CD4-positive, alpha-beta T cell treated with Interleukin-6 for 4 hours (primary cell): Measurements from ENCODE around the gene TRIO.

ENCODE experiments used
- DNase-seq: peaks from one replicate; pipeline ENCODE4 v3.0.0-alpha.2; 2020; ENCODE audit warnings: mixed read lengths

TRIO gene

GRCh38 chr5:14123974-14124482 lies 19.1 kb upstream of the TRIO start:
- no peak for DNase-seq

GRCh38 chr5:14125262-14125661 lies 17.9 kb upstream of the TRIO start:
- DNase-seq = no peak

- DNase-seq = no peak
These were observed 15.6 kb upstream of the TRIO start for GRCh38 chr5:14127587-14127986.

GRCh38 chr5:14128079-14128478 lies 15.1 kb upstream of the TRIO start:
- DNase-seq = no peak

- DNase-seq = no peak
These were observed 14.0 kb upstream of the TRIO start for GRCh38 chr5:14129123-14129522.

- no peak for DNase-seq
These were observed 11.2 kb upstream of the TRIO start for GRCh38 chr5:14131855-14132503.

GRCh38 chr5:14133394-14133793 lies 9.7 kb upstream of the TRIO start:
- no peak for DNase-seq

GRCh38 chr5:14134083-14134482 lies 9.1 kb upstream of the TRIO start:
- no peak for DNase-seq

- DNase-seq = no peak
These were observed 8.4 kb upstream of the TRIO start for GRCh38 chr5:14134771-14135170.

GRCh38 chr5:14135621-14136020 lies 7.5 kb upstream of the TRIO start:
- no peak for DNase-seq

GRCh38 chr5:14136228-14136627 lies 6.9 kb upstream of the TRIO start:
- no peak for DNase-seq

- DNase-seq = no peak
These were observed 4.3 kb upstream of the TRIO start for GRCh38 chr5:14138608-14139540.

- DNase-seq = no peak
These were observed 1.4 kb upstream of the TRIO start for GRCh38 chr5:14141764-14142163.

GRCh38 chr5:14142202-14142826 lies 828 bp upstream of the TRIO start:
- DNase-seq = no peak

GRCh38 chr5:14143546-14143840 lies 351 bp downstream of the TRIO start:
- no peak for DNase-seq

- peak; percentile 31 for DNase-seq
These were observed 871 bp downstream of the TRIO start for GRCh38 chr5:14143841-14144585.

GRCh38 chr5:14144586-14145434 lies 1.7 kb downstream of the TRIO start:
- DNase-seq = peak; percentile 36

- DNase-seq = no peak
These were observed 2.5 kb downstream of the TRIO start for GRCh38 chr5:14145435-14146334.

GRCh38 chr5:14146725-14147124 lies 3.6 kb downstream of the TRIO start:
- DNase-seq = no peak

- no peak for DNase-seq
These were observed 4.1 kb downstream of the TRIO start for GRCh38 chr5:14147210-14147609.

- no peak for DNase-seq
These were observed 5.3 kb downstream of the TRIO start for GRCh38 chr5:14148483-14148882.
